ENCODE results near the gene ERFE. TPM values are rescaled to one million over a fixed set of nuclear protein-coding genes. Genes with fewer than 3 reads are reported as not detected.
A peak's percentile ranks its signal among the peaks of the same experiment; 100 is the strongest.

Gene ERFE
- total and polyA plus RNA-seq, 2 experiments from 2014 or later = 0.41 to 0.86 TPM

- no peak overlapping the region for H2AFZ ChIP-seq
- H4K20me1 ChIP-seq (ENCODE audit: insufficient read depth) = no peaks in the 10 kb centered on the region
- no peak overlapping the region for H3K27ac ChIP-seq
- in situ Hi-C loops (cut with MboI) = no loop called here
- no peaks in the 10 kb centered on the region for H3K9me3 ChIP-seq (ENCODE audit: low read depth)
- DNase-seq = no peak
- H3F3A ChIP-seq (ENCODE audit: insufficient read depth) = no peaks in the 10 kb centered on the region
- H3K9me2 ChIP-seq (ENCODE audit: insufficient read depth) = no peaks in the 10 kb centered on the region
- H3K4me1 ChIP-seq (ENCODE audit: insufficient read depth) = no peaks in the 10 kb centered on the region
- no peaks in the 10 kb centered on the region for H3K36me3 ChIP-seq (ENCODE audit: low read depth)
- H3K4me3 ChIP-seq = no peak overlapping the region
- H3K79me2 ChIP-seq (ENCODE audit: insufficient read depth) = no peaks in the 10 kb centered on the region
- H3K9ac ChIP-seq = no peak overlapping the region
- H3K4me2 ChIP-seq (ENCODE audit: unreplicated experiment) = no peak overlapping the region
- 85 to 89% methylated on average over 15 of the region's 15 CpGs for WGBS, 2 experiments (ENCODE audit: low coverage in 1 of 2, low lambda C conversion rate in 2 of 2, missing lambda C conversion rate in 2 of 2)
- no peaks in the 10 kb centered on the region for H3K27me3 ChIP-seq (replicated peaks; ENCODE audit: insufficient read depth)
- TF ChIP-seq EZH2phosphoT487 (IDR thresholded peaks at IDR 0.05; ENCODE audit: insufficient read depth, low read depth) = no peak
- TF ChIP-seq EZH2 (IDR thresholded peaks at IDR 0.05; ENCODE audit: insufficient read depth, poor library complexity, severe bottlenecking) = no peak
Measured at GRCh38 chr2:238135601-238136150, 23.1 kb upstream of the ERFE start.

DNA sequence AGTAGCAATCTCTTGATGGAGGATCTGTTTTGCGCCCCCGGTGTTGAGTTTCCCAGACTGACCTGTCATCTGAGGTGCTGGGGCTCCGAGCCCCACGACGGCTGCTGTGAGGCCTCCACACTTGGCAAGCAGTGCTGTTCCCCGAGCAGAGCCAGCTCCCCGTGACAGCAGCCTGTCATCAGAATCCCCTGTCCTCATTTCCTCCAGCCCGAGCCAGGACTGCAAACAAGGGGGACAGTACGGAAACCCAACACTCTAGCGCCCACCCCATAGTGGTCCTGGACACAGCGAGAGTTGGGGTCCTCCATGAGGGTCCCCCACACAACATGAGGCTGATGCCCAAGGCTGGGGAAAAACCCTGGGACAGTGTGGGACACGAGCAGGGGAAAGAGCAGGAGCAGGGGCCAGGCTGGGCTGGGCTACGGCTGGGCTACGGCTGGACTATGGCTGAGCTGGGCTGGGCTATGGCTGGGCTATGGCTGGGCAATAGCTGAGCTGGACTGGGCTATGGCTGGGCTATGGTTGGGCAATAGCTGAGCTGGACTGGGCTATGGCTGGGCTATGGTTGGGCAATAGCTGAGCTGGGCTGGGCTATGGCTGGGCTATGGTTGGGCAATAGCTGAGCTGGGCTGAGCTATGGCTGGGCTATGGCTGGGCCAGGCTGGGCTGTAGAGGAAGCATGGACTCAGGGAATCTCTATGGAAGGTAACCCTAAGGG, 21.8 kb upstream of the ERFE start:
- in situ Hi-C loops (cut with MboI) = no loop called here
- H3K79me2 ChIP-seq (ENCODE audit: insufficient read depth) = no peaks in the 10 kb centered on the region
- peaks cover 4% of the 10 kb centered on the region; the same call in 1 of the 2 replicates for H3K4me1 ChIP-seq (ENCODE audit: insufficient read depth)
- no peaks in the 10 kb centered on the region for H3K9me3 ChIP-seq (ENCODE audit: low read depth)
- H3K9me2 ChIP-seq (ENCODE audit: insufficient read depth) = no peaks in the 10 kb centered on the region
- H4K20me1 ChIP-seq (ENCODE audit: insufficient read depth) = no peaks in the 10 kb centered on the region
- 26% methylated on average over 14 of the region's 14 CpGs for WGBS, 2 experiments (ENCODE audit: low coverage in 1 of 2, low lambda C conversion rate in 2 of 2, missing lambda C conversion rate in 2 of 2)
- H3K27me3 ChIP-seq (replicated peaks; ENCODE audit: insufficient read depth) = no peaks in the 10 kb centered on the region
- DNase-seq = peak; percentile 72
- H2AFZ ChIP-seq = peak overlapping the region; percentile 46
- H3K4me3 ChIP-seq = no peak overlapping the region
- no peak overlapping the region for H3K27ac ChIP-seq
- H3K36me3 ChIP-seq (ENCODE audit: low read depth) = no peaks in the 10 kb centered on the region
- no peak for TF ChIP-seq EZH2 (IDR thresholded peaks at IDR 0.05; ENCODE audit: insufficient read depth, poor library complexity, severe bottlenecking)
- TF ChIP-seq EZH2phosphoT487 (IDR thresholded peaks at IDR 0.05; ENCODE audit: insufficient read depth, low read depth) = no peak
- H3K4me2 ChIP-seq (ENCODE audit: unreplicated experiment) = no peak overlapping the region
- H3K9ac ChIP-seq = no peak overlapping the region
- no peaks in the 10 kb centered on the region for H3F3A ChIP-seq (ENCODE audit: insufficient read depth)

- no peaks in the 10 kb centered on the region for H4K20me1 ChIP-seq (ENCODE audit: insufficient read depth)
- no peaks in the 10 kb centered on the region for H3K9me2 ChIP-seq (ENCODE audit: insufficient read depth)
- 85 to 88% methylated on average over 13 of the region's 13 CpGs for WGBS, 2 experiments (ENCODE audit: low coverage in 1 of 2, low lambda C conversion rate in 2 of 2, missing lambda C conversion rate in 2 of 2)
- no peaks in the 10 kb centered on the region for H3K36me3 ChIP-seq (ENCODE audit: low read depth)
- no peak for TF ChIP-seq EZH2phosphoT487 (IDR thresholded peaks at IDR 0.05; ENCODE audit: insufficient read depth, low read depth)
- TF ChIP-seq EZH2 (IDR thresholded peaks at IDR 0.05; ENCODE audit: insufficient read depth, poor library complexity, severe bottlenecking) = no peak
- H2AFZ ChIP-seq = no peak overlapping the region
- no peaks in the 10 kb centered on the region for H3F3A ChIP-seq (ENCODE audit: insufficient read depth)
- H3K27me3 ChIP-seq (replicated peaks; ENCODE audit: insufficient read depth) = no peaks in the 10 kb centered on the region
- H3K79me2 ChIP-seq (ENCODE audit: insufficient read depth) = no peaks in the 10 kb centered on the region
- no peak overlapping the region for H3K27ac ChIP-seq
- H3K9me3 ChIP-seq (ENCODE audit: low read depth) = no peaks in the 10 kb centered on the region
- DNase-seq = no peak
- no peak overlapping the region for H3K9ac ChIP-seq
- H3K4me2 ChIP-seq (ENCODE audit: unreplicated experiment) = no peak overlapping the region
- no peak overlapping the region for H3K4me3 ChIP-seq
- in situ Hi-C loops (cut with MboI) = no loop called here
- peaks cover 4% of the 10 kb centered on the region; the same call in 1 of the 2 replicates for H3K4me1 ChIP-seq (ENCODE audit: insufficient read depth)
Measured at GRCh38 chr2:238137885-238138284, 20.9 kb upstream of the ERFE start.

DNA sequence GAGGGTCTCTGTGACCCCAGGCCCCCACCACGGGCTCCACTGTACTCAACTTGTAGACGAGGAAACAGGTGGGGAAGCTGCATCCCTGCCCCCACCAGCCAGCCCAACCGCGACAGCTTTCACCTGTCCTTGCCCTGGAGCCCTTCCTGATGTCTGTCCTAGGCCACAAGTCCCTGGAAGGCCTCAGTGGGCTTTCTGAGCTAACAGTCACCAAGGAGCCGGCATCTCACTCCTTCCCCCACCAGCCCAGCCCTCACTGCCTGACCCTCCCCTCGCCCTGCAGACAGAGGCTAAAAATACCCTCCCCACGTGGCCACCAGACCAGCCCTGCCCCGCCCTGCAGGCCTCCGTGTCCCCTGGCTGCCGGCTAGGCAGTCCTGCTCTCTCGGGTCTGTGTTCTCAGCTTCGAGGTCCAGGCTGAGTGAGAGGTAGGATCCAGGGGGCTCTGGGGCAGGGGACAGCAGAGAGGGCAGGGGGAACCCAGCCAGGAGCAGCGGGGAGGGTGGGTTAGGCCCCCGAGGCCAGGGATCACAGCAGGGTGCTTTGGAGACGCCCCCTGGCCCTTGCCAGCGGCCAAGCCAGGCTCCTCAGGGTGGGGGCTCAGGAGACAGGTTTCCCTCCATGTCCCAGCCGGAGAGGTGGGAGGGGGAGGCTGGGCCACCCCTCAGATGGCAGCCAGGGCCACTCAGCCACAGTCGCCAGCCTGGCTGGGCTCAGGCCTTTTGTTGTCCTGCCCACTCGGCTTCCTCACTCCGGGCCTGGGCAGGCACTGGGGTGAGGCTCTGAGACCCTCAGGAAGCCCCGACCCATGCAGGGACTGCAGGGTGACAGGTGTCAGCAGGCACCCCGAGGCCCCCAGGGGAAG, 20.2 kb upstream of the ERFE start, which contains the start of gene KLHL30:
Gene KLHL30, plus strand, starts transcription at position 338 of the 865 bp plus-strand sequence. CDS start 2,087 bp downstream, outside the sequence.
- Histone ChIP-seq H3K4me1 (ENCODE audit: insufficient read depth) (peaks cover 9% of the 10 kb centered on the region), H3F3A (ENCODE audit: insufficient read depth) (no peaks in the 10 kb centered on the region), H3K4me3 (no peak within 1 kb of the TSS), H3K9me3 (ENCODE audit: low read depth) (no peaks in the 10 kb centered on the region), H3K36me3 (ENCODE audit: low read depth) (no peaks in the 10 kb centered on the region), H4K20me1 (ENCODE audit: insufficient read depth) (no peaks in the 10 kb centered on the region), H3K79me2 (ENCODE audit: insufficient read depth) (no peaks in the 10 kb centered on the region), H3K4me2 (ENCODE audit: unreplicated experiment) (no peak within 1 kb of the TSS), H2AFZ (no peak within 1 kb of the TSS), H3K27ac (no peak within 1 kb of the TSS), H3K9ac (no peak within 1 kb of the TSS), H3K9me2 (ENCODE audit: insufficient read depth) (no peaks in the 10 kb centered on the region), H3K27me3 (replicated peaks; ENCODE audit: insufficient read depth) (no peaks in the 10 kb centered on the region)
- 69 to 71% methylated on average over 18 to 21 of the region's 22 CpGs for WGBS, 2 experiments (ENCODE audit: low coverage in 1 of 2, low lambda C conversion rate in 2 of 2, missing lambda C conversion rate in 2 of 2)
- no peak for DNase-seq
- no peak for TF ChIP-seq EZH2phosphoT487 (IDR thresholded peaks at IDR 0.05; ENCODE audit: insufficient read depth, low read depth)
- no peak for TF ChIP-seq EZH2 (IDR thresholded peaks at IDR 0.05; ENCODE audit: insufficient read depth, poor library complexity, severe bottlenecking)
- in situ Hi-C loops (cut with MboI) = no loop called here
